GM23248 (cell line): ENCODE measurements around the gene SPDYA.

Experiments used
- EZH2 ChIP-seq: fragments of 200-600 bp; sonication (generic); IDR thresholded peaks from 2 replicates; pipeline ENCODE4 v1.6.1; 2018; ENCODE audit warnings: antibody characterized with exemption, mild to moderate bottlenecking; ENCODE audit not compliant: insufficient read depth, poor library complexity, severe bottlenecking
- EZH2phosphoT487 ChIP-seq: fragments of 200-600 bp; sonication (generic); IDR thresholded peaks from 2 replicates; pipeline ENCODE4 v1.6.1; 2018; ENCODE audit warnings: antibody characterized with exemption, moderate library complexity, mild to moderate bottlenecking, low read depth; ENCODE audit not compliant: insufficient read depth

- TF ChIP-seq EZH2: no peak
- TF ChIP-seq EZH2phosphoT487: no peak
Observed at GRCh38 chr2:28869494-28870145, 59.0 kb downstream of the SPDYA start.
